K562 (cell line): ENCODE results near the gene SLC25A11. TPM values are rescaled to one million over a fixed set of nuclear protein-coding genes. Genes with fewer than 3 reads are reported as not detected.

Experiments
- YY1 ChIP-seq, 3 experiments: IDR thresholded peaks; 2 replicates each; pipeline ENCODE4 v1.6.1; 2011; ENCODE audit warnings: low read length in 2 of 3, mild to moderate bottlenecking in 2 of 3, moderate library complexity in 2 of 3, borderline replicate concordance in 1 of 3, control low read depth in 1 of 3, low read depth in 1 of 3; ENCODE audit not compliant: insufficient read depth in 3 of 3, insufficient replicate concordance in 2 of 3, control insufficient read depth in 1 of 3, insufficient read length in 1 of 3; ENCODE audit errors: extremely low read depth in 1 of 3
- ZFX ChIP-seq: sonication (generic); formaldehyde crosslinking; IDR thresholded peaks from 2 replicates; pipeline ENCODE4 v1.8.0; 2022; ENCODE audit warnings: mild to moderate bottlenecking, missing genetic modification reagents, moderate library complexity
- polyA plus RNA-seq, 8 experiments: library from polyadenylated mRNA; depleted of rRNA in 4 of 8; stranded (reverse) in 5 of 8; unstranded in 3 of 8; fragments of >200 nt; fragmentation: Nextera tagmentation in 2 of 8; fragmentation: Illumina TruSeq in 1 of 8; extraction: Ambion mirVana in 2 of 8; extraction: Trizol in 1 of 8; gene quantifications; 2 replicates each; pipeline versions ENCODE4 v1.2.1 to v1.2.3, GENCODE V29; 2011 to 2014; ENCODE audit warnings: inconsistent platforms in 1 of 8, missing spikeins in 1 of 8
- total RNA-seq, 7 experiments: library from RNA; depleted of rRNA in 6 of 7; stranded (reverse); fragments of >200 nt in 6 of 7; fragmentation: Illumina TruSeq in 2 of 7; extraction: Trizol in 2 of 7; gene quantifications; 2 replicates each; pipeline versions ENCODE4 v1.2.1 to v1.2.3, GENCODE V29; 2011 to 2021; ENCODE audit warnings: low replicate concordance in 1 of 7
- TF ChIP-seq, protein P1 (sequence below), 2 experiments: fragments of 450-650 bp; formaldehyde crosslinking in 1 of 2; IDR thresholded peaks; 2 replicates each; pipeline versions ENCODE4 v1.4.0 to v1.6.1; 2014 to 2020; ENCODE audit warnings: mild to moderate bottlenecking in 2 of 2, borderline replicate concordance in 1 of 2, low read depth in 1 of 2

The SLC25A11 gene
- total and polyA plus RNA-seq, 9 of the 15 experiments (the other 6 are each of a cell fraction or from before 2014, with no cell fraction given), result 3.1 to 56.7 (median 32.9) TPM

DNA sequence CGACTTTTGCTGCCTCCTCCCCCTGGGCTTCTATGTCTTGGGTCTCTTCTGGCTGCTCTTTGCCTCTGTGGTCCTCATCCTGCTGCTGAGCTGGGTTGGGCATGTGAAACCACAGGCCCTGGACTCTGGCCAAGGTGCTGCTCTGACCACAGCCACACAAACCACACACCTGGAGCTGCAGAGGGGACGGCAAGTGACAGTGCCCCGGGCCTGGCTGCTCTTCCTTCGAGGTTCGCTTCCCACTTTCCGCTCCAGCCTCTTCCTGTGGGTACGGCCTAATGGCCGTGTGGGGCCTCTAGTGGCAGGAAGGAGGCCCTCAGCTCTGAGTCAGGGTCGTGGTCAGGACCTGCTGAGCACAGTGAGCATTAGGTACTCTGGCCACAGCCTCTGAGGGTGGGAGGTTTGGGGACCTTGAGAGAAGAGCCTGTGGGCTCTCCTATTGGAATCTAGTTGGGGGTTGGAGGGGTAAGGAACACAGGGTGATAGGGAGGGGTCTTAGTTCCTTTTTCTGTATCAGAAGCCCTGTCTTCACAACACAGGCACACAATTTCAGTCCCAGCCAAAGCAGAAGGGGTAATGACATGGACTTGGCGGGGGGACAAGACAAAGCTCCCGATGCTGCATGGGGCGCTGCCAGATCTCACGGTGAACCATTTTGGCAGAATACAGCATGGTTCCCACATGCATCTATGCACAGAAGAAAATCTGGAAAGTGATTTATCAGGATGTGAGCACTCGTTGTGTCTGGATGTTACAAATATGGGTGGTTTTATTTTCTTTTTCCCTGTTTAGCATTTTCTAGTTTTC is 5.5 kb downstream of the SLC25A11 start (continued):
- TF ChIP-seq, protein P1, sequence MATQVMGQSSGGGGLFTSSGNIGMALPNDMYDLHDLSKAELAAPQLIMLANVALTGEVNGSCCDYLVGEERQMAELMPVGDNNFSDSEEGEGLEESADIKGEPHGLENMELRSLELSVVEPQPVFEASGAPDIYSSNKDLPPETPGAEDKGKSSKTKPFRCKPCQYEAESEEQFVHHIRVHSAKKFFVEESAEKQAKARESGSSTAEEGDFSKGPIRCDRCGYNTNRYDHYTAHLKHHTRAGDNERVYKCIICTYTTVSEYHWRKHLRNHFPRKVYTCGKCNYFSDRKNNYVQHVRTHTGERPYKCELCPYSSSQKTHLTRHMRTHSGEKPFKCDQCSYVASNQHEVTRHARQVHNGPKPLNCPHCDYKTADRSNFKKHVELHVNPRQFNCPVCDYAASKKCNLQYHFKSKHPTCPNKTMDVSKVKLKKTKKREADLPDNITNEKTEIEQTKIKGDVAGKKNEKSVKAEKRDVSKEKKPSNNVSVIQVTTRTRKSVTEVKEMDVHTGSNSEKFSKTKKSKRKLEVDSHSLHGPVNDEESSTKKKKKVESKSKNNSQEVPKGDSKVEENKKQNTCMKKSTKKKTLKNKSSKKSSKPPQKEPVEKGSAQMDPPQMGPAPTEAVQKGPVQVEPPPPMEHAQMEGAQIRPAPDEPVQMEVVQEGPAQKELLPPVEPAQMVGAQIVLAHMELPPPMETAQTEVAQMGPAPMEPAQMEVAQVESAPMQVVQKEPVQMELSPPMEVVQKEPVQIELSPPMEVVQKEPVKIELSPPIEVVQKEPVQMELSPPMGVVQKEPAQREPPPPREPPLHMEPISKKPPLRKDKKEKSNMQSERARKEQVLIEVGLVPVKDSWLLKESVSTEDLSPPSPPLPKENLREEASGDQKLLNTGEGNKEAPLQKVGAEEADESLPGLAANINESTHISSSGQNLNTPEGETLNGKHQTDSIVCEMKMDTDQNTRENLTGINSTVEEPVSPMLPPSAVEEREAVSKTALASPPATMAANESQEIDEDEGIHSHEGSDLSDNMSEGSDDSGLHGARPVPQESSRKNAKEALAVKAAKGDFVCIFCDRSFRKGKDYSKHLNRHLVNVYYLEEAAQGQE (IDR thresholded peaks at IDR 0.05; ENCODE audit: borderline replicate concordance), result peak; percentile 26; the same call in 1 of the 2 replicates
- TF ChIP-seq, protein P1 (CRISPR knock-in tag; IDR thresholded peaks at IDR 0.05; ENCODE audit: low read depth), result no peak
- TF ChIP-seq YY1 (IDR thresholded peaks at IDR 0.05; ENCODE audit: borderline replicate concordance in 1 of 3, control insufficient read depth in 1 of 3, extremely low read depth in 1 of 3, insufficient read depth in 3 of 3, insufficient read length in 1 of 3, insufficient replicate concordance in 2 of 3, low read depth in 1 of 3, low read length in 2 of 3) (peak in 1 of 3 experiments; percentile 32), ZFX (0 out of 2 replicates have a peak, but pooled peaks have one; percentile 24)
